CD4-positive, alpha-beta T cell treated with Interleukin-12 subunit alpha and Interleukin-12 subunit beta, for 1 hour (primary cell): ENCODE results near the gene RGS6.

Experiments
- DNase-seq: peaks from one replicate; pipeline ENCODE4 v3.0.0-alpha.2; 2020

Gene RGS6

DNA sequence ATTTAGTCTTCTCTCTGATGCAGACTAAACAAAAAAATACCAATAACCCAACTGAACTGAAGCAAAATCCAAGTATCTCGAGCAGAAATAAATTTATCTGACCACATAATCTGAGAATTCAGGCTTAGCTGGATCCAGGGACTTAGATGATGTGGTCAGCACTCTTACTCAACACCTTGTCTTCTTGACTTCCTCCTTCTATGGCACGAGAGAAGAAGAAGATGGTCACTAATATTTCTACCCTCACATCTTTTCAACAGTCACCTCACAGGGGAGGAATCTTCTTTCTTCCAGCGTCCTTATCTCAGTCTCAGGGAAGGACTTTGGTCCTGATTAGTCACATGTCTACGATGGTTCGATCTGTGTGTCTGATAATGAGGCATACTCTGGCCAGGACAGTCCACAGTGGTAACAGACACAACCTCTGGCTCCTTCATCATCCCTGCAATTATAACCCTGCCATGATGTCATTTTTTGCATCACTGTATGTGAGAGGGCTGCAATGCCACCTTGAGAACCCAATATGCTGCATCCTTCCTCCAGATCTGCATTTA lies 15.8 kb downstream of the RGS6 start:
- DNase-seq = no peak

DNA sequence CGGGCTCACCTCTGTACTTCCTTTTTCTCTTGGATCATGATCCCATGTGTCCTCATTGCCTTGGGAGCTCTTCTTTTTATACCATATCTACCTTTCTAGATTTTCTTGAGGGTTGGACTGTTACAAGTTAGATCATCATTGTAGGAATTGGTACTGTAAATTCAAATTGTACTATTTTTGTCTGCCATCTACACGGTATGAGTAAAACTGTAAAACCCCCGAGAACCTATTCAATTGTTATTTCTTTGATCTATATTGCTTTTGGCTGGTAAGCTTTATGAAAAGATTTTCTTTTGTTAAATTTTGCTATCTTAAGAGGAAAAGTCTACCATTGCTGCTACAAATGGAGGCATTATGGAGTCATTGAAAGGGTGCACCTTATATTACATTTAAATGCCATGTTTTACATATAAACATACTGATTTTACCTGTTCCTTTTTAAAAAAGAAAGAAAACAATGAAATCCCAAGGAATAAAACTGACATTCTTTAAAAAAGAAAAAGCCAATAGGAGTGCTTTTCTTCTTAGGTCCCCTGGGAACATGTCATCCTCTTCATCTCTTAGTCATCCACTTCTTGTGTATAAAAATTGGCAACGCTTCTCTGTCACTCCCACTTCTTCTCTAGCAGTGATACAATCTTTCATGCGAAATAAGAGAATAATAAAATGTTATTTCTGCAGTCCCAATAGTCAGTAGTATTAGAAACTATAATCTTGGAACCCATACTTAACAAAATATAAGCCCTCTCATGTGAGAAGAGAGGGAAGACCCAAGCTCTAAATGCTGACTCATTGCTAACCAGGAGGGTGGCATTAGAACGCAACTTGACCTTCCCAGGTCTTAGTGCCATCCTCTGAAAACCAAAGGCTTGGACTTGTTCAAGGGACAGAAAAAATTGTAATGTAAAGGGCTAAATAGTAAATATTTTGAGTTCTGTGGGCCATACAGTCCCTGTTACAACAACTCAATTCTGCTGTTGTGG lies 20.4 kb downstream of the RGS6 start:
- DNase-seq = no peak

DNA sequence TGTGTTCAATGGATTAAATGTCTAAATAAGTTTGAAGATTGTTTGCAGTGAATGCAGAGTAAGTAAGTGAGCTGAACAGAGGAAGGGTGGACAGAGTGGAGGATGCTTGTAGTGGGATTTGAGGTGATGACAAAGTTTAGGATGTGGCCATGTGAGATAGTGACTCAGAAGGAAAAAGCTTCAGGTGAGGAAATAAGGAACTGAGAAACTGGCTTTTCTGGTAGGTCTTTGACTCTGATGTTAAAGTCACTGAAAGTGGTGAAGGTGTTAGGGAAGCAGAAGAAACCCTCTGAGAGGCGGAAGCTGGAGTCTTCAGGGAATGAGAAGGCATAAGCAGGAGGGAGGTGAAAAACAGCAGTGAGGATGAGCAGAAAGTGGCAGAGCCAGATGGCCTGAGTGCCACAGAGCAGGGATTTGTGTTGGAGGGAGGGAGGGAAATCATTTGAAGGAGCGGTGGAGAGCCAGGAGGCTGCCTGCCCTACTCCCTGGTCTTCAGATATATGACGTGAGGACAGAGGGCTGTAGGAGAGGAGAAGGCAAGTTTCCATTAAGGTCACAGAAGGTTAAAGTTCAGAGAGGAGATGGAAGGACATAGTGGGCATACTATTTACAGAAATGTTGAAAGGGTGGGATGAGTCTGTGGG lies 24.8 kb downstream of the RGS6 start:
- DNase-seq = no peak

DNA sequence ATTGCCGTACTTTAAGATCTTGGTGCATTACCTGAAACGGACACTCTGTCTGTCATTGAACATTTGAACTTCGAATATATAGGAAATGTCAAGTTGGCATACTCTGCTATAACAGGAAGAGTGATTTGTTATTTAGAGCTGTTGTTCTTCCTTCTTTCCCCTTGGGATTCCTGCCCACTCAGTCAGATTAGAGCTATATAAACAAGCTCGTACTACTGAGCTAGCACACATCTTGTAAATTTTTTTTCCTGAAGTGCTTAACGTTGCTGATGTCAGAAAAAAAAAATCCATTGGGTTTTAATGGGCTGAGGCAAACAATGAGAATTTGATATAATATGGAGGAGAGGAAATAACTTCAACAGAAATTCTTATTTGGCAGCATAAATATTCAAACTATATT lies 26.8 kb downstream of the RGS6 start:
- no peak for DNase-seq

DNA sequence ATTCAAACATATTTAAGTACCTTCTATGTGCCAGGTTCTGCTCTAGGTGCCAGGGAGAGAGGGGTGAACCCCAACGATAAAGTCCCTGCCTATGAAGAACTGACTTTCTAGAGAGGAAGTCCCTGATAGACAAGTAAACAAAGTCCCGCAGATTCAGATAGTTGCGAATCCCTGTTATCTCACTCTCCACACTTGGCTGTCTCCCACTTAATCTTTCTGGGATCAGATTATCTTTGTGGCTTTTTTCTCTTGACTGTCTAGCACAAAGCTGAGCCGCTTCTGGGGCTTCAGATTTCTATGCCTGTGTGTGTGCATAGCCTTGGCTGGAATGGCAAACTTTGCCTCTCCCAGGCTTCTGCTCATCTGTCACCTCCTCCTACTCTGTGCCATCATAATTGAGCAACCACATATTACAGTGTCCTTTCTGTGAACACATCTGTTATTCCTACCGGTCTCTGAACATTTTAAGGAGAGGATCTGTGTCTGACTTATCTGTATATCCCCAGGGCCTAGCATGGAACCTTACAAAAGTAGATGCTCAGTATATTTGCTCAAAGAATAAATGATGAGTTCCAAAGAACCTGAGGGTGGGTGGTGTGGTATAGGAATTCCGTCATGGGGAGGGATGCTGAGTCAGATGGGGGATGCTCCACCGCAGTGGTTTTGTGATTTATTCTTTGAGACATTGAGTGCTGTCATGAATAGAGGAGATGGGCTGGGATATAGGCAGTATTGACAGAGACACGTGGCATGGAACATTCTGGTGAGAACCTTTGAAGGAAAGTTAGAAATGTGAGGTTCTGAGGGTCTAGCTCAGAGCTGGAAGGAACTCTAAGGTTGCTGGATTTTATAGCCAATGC lies 28.5 kb downstream of the RGS6 start:
- DNase-seq = no peak

DNA sequence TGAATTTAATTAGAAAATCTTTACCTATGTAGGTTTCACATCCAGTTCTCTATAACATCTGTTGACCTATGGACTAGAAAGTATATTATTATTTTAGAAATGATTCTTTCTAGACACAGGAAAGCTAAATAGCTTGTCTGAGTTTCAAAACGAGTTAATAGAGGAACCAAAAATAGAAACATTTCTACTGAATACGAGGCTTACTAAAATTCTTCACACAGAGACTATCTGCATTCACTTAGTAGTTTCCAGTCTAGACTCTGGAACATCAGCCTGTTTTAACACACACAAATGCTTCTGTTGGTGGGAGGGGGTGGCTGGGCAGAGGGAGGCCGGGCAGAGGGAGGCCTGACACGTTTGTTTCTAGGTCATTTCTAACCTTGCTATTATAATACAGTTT lies 29.7 kb downstream of the RGS6 start:
- no peak for DNase-seq

DNA sequence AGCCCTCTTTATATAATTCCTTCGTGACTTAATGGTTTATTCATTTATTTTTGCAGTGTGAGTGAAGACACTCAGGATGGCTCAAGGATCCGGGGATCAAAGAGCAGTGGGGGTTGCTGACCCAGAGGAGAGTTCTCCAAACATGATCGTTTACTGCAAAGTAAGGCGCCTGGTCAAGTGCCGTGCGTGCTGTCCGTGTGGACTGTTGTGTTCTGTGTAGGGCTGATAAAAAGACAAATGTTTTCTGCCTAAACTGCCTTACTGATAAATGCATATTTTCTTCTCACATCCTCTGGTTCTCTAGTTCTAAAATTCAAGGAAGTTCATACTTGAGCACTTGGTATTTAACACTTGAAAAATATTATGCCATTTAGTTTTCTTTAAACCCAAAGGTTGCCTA lies 32.5 kb downstream of the RGS6 start:
- no peak for DNase-seq

DNA sequence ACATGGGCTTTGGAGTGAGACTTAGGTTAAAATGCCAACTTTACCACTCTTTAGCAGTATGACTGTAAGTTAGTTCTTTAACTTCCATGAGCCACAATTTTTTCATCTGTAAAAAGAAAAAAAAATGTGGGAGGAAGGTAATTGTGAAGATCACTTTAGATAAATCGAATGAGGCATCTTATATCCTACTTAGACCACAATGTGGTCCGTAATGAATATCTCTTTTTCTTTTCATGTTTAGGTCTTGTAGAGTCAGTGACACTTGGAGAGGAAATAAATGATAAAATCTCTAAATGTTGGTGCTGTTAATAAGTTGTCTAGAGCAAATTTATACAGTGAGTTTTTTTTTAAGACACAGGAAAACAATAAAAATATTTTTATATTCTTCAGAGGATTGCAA lies 34.3 kb downstream of the RGS6 start:
- DNase-seq = no peak

DNA sequence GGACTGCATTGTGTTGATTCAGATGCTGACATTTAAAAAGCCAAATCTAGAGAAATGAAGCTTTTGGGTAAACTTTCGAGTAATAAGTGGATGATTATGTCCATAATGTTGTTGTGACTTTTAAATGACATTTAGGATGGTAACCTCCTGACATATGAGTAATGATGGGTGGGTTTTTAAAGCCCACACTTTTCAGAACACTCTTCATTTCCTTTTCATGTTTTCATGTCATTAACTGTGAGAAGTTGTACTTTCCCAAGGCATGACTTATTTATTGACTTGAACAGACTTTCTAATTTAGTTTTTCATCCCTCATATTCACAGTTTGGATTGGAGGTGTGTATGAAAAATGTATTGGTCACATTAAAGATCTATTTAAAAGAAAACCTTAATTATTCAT lies 35.5 kb downstream of the RGS6 start:
- no peak for DNase-seq

DNA sequence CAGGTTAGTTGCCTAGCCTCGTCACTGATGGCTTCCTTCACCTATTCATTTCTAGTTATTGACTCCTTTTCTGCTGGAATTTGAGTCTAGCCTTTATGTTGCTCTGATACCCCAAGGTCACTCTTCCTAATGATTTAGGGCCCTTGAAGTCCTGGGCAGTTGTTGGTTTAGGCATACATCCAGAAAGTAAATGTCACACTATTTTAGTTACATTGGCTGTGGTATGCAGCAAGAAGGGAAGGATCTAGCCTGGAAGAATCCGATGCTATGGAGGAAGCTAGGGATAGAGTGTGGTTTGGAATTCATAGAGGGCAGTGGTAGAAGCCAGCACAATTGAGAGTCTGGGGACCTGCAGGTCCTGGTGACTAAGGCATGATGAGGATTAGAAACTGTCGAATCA lies 38.0 kb downstream of the RGS6 start:
- no peak for DNase-seq

DNA sequence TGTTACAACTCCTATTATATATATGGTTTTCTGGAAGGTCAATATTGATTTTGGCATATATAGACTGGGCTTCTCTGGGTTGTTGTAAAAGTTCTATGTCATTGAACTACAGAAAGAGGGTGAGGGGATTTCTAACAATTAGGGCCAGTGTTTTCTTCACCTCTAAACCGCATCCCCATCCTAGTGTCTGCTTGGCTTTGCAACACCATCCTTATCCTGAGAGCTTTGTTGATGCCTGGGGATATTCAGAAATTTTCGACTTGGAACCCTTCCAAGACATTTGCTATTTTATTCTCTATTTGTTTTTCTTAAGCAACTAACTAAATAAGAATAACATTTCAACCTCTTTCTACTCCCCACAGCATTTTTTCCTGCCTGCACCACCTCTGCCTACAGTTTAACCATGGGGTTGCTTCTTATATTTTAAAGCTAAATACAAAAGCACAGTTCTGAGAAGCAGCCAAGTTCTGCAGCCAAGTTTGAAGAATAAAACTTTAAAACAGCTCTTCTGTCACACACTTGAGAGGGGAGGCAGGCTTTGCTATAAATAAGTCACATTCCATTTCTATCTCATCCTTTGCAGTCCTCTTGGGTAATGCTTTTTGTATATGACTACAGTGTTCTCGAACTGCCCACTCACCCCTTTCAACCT lies 53.4 kb downstream of the RGS6 start:
- DNase-seq = no peak

DNA sequence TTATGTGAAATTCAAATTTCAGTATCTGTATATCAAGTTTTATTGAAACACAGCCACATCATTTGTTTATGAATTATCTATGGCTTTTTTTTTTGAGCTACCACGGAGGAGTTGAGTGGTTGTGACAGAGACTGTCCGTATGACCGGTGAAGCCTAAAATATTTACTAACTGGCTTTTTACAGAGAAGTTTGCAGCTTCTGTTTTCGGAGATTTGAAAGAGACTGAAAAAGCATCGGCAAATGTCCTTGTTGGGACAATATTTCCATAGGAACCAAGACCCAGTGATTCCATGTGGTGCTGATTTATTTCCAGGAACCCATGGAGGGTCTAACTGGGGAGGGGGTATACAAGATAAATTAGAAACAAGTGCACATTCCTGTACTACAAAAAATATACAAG lies 56.2 kb downstream of the RGS6 start:
- DNase-seq = no peak

DNA sequence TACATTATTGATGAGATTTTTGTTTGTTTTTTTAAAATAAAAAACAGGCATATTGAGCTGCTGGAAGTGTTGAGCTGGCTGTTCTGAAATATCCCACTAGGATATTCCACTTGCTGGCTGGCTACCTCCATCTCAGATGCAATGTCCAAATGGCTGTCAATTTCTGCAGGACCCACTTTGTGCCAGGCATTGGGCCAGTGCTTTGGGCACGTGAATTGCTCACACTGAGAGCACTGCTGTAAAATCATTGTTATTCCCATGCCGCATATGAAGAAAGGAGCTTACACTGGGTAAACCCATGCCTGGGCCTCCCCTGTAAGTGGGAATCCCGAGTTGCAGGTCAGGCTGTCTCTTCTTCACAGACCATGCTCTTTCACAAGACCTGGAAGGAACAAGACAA lies 56.7 kb downstream of the RGS6 start:
- DNase-seq = no peak

DNA sequence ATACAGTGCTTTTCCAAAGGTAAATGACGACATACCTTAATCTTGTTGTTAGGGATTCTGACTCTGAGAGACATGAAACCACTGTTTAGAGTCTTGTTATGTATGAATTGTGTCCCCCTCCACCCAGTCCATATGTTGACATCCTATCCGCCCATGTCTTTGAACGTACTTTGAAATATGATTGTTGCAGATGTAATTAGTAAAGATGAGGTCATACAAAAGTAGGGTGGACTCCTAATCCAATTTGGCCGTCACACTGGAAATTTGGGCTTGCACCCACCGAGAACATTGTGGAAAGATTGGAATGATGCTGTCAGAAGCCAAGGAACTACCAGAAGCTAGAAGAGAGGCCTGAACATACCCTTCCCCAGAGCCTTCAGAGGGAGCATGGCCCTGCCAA lies 62.2 kb downstream of the RGS6 start:
- DNase-seq = no peak

DNA sequence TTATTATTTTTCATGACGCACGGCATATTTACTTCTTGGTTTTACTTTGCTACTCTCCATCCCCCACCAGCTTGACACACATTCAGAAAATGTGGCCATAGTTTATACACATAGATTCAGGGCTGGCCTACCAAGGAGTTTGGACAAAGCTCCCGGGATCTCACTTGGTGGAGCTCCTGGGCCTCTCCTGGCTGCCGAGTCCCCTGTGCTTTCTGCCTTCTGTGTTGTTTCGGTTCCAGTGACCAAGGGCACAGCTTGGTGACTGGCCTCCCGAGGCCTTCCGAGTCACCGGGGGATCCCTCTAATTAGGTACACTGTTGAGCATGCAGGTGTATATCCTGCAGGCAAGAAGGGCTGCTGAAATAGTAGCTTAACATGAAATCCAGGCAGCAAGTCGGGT lies 63.5 kb downstream of the RGS6 start:
- DNase-seq = no peak

DNA sequence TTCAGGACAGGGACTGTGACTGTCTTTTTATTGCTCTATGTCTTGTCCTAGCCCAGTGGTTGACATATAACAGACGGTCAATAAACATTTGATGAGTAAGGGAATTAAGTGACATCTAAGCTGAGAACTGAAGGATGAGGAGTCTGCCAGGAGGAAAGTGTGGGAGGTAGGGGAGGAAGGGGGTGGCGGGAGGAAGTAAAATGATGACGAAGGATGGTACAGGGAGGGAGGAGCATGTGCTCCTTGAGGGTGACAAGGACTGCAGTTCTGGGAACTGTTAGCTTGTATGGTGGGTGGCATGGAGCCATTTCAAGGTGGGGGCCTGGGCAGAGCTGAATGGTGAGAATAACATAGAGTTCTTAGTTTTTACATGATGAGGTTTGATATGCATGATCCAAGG lies 64.4 kb downstream of the RGS6 start:
- DNase-seq = no peak

DNA sequence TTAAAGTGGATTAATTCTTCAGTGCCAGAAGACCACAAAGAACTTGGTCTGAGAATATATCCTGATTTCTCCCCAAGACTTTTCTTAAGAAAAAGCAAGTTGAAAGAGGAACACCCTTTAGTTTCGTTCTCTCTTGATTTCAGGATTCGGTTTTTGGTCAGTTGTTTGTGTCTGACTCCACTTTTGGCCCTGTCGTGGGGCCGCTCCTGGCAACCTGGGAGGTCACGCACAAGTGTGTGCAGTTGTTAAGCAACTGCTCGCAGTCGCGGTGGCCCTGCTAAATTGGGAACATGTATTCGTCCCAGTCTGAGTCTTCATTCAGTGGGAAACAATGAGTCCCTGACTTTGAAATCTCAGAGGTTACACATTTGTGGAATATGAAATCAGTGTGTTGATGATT lies 68.7 kb downstream of the RGS6 start:
- no peak for DNase-seq

DNA sequence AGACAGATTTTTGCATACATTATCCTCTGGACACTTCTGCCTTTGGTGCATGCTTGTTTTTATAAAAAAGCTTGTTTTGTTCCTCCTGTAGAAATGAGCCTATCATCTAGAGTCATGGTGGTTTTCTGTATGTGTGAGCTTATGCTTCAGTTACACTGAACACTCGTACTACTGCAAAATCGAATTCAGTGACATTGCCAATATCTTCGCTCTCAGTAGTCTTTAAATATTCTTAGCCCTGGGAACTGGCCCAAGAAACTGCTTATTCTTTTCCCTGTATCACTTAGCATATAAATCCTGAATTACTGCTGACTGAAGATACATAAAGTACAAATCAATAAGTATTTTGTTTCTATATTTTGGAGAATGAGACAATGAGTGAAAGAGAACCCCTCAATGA lies 70.5 kb downstream of the RGS6 start:
- DNase-seq = no peak

DNA sequence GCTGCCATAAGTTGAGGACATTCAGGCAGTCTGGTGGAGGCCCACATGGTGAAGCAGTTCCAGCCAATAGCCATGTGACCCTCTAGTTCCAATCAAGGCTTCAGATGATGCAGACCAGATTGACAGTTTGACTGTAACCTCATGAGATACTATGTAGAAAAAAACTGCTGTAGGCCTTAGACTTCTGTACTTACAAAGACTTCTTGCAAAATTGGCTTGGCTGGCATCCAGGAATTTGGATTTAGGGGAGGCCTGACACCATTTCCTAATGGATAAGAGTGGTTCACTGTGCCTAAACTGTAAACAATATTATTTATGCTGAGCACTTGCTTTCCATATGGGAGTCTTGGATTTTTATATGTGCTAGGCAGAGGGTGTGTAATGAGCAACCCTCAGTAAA lies 76.4 kb downstream of the RGS6 start:
- DNase-seq = no peak

DNA sequence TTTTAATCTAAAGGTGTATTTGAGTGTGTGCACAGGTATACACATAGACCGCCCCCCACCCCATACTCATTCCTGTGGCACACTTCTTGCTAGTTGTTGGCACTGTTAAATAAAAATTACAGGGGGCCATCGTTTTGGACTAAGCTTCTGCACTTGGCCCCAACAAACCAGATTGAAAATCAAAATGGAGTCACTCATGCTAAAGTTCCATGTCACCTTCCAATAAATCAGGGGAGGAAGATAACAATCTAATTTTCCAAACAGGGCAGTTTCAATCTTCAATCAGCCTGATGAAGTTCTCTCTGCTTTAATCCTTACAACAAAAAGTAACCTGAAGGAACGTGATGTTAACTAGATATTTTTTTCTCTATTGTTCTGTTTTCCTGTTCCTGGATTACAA lies 78.2 kb downstream of the RGS6 start:
- DNase-seq = no peak

DNA sequence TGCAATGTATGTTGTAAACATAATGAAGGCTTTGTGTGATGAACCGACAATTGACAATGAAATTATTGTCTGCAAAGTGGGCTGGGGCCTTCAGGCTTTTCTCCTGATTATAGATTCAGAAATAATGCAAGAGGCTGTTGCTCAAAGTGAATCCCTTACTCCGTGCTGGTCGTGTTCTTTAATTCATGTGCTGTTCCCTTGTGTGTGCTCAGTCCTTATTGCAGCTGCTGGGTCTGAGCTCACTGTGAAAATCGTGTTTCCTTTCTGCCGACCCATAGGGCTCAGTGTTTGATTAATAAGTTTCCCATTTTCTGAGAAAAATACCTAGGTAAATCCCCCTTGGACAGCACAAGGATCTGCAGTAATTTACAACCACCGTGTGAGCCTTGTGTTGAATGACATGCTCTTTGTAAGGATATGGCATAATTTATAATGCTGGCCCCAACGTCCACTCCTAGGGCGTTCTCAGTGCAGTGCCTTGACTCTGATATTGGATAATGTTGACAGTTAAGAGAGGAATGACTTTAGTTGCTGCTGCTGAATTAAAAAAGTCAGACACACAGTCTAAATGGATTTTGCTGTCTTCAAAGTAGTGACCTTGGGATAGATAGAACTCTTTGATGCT lies 81.6 kb downstream of the RGS6 start:
- DNase-seq = no peak

DNA sequence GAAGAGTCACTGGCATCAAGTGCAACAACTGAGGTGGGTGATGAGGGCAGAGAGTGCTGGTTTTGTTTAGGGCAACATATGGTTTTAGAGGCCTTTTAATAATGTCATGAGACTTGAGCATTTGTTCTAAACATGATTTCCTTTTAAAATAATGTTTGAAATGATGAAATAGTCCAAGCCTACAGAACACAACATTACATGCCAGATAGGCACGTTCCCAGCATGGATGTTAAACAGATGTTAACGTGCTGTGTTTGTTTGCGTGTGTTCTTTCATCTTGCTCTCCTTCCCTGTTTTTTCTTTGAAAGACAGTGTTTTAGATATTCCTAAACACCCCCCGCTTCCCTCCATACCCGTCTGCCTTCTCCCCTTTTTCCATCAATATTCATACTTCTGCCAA lies 82.3 kb downstream of the RGS6 start:
- no peak for DNase-seq
